DND-41 (cell line): ENCODE data around the gene SDK2.

Source experiments
- ATAC-seq: fragments of 200-7000 bp; cut with Tn5 transposase; 3 replicates; pipeline ENCODE4 v1.9.1; 2021; ENCODE audit warnings: low read depth; ENCODE audit not compliant: insufficient read depth
- DNase-seq: peaks from one replicate; pipeline ENCODE4 v3.0.0-alpha.2; 2020
- H2AFZ ChIP-seq: 2 replicates; pipeline ENCODE4 v1.6.0; 2012; ENCODE audit warnings: low read depth, low read length
- H3K27ac ChIP-seq: 2 replicates; pipeline ENCODE4 v1.5.1; 2012; ENCODE audit warnings: low read length, inconsistent platforms
- H3K27me3 ChIP-seq: fragments of 200-600 bp; sonication (generic); 2 replicates; pipeline ENCODE4 v1.6.0; 2012; ENCODE audit warnings: low read length, mild to moderate bottlenecking, inconsistent platforms; ENCODE audit not compliant: insufficient read depth, poor library complexity
- H3K36me3 ChIP-seq: 2 replicates; pipeline ENCODE4 v1.5.1; 2012; ENCODE audit warnings: low read length, inconsistent platforms; ENCODE audit not compliant: insufficient read depth
- H3K4me1 ChIP-seq: 2 replicates; pipeline ENCODE4 v1.5.1; 2012; ENCODE audit warnings: mild to moderate bottlenecking, low read length; ENCODE audit not compliant: insufficient read depth
- H3K4me2 ChIP-seq: 2 replicates; pipeline ENCODE4 v1.6.0; 2012; ENCODE audit warnings: mild to moderate bottlenecking, moderate library complexity, low read length, inconsistent platforms; ENCODE audit not compliant: insufficient read depth
- H3K4me3 ChIP-seq, 2 experiments: fragments of 200-600 bp in 1 of 2; shearing (Covaris generic) in 1 of 2; 2 replicates each; pipeline ENCODE4 v1.5.1; 2012 to 2016; ENCODE audit warnings: inconsistent platforms in 2 of 2, low read length in 2 of 2, mild to moderate bottlenecking in 2 of 2, low read depth in 1 of 2, moderate library complexity in 1 of 2
- H3K79me2 ChIP-seq: 2 replicates; pipeline ENCODE4 v1.6.0; 2012; ENCODE audit warnings: low read length, inconsistent platforms; ENCODE audit not compliant: insufficient read depth
- H3K9ac ChIP-seq: 2 replicates; pipeline ENCODE4 v1.6.0; 2012; ENCODE audit warnings: low read depth, mild to moderate bottlenecking, inconsistent platforms, low read length, moderate library complexity
- H3K9me3 ChIP-seq: 2 replicates; pipeline ENCODE4 v1.5.1; 2012; ENCODE audit warnings: low read length, moderate library complexity, mild to moderate bottlenecking, inconsistent platforms; ENCODE audit not compliant: insufficient read depth, severe bottlenecking
- H4K20me1 ChIP-seq: 2 replicates; pipeline ENCODE4 v1.6.0; 2012; ENCODE audit warnings: low read length; ENCODE audit not compliant: insufficient read depth
- EZH2 ChIP-seq: IDR thresholded peaks from 3 replicates; pipeline ENCODE4 v1.6.1; 2012; ENCODE audit warnings: borderline replicate concordance, low read depth, mild to moderate bottlenecking, moderate library complexity, low read length, inconsistent platforms; ENCODE audit not compliant: severe bottlenecking
- TF ChIP-seq, protein P1 (sequence below): IDR thresholded peaks from 2 replicates; pipeline ENCODE4 v1.5.1; 2012; ENCODE audit warnings: borderline replicate concordance, low read length, moderate library complexity, mild to moderate bottlenecking; ENCODE audit not compliant: poor library complexity, severe bottlenecking; ENCODE audit errors: extremely low read depth

SDK2 gene

DNA sequence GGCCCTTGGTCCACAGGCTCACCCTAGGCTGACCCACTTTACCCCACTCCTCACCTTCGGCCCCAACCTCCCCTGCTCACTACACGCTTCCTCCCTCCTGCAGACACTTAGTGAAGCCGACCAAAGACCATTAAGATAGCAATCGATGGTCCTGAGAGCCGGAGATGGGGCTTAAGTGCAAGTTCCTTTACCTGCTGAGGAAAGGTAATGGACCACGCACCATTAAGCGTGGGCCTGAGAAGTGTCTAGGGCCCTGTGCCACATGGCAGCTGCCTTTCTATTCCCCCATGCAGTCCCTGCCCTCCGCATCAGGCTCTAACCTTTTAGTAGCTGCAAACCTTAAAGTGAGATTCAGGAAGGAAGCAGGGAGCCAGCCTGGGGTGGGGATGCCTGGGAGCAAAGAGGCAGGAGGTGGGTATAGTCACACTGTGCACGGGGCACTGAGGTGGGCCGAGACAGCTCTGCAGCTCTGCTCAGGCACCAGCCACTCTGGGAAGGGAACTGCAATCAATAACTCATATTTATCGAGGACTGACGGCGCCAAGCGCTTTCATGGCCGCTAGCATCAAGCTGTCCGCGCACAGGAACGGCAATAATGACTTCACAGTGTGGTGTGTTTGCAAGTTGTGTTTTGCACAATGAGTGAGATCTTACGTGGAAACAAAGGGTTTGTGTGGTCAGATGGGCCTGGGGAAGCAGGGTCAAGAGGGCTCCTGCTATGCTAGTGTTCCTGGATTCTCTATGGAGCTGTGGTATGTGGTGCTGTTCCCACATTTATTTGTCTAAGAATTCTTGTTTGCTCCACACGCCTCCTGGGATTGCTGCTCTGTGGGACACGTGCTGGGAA is 247.6 kb downstream of the SDK2 start:
- Histone ChIP-seq H3K4me1 (no peaks in the 10 kb centered on the region), H3K9me3 (no peaks in the 10 kb centered on the region), H2AFZ (no peak overlapping the region), H3K27me3 (no peaks in the 10 kb centered on the region), H3K9ac (no peak overlapping the region), H3K4me2 (no peak overlapping the region), H4K20me1 (no peaks in the 10 kb centered on the region), H3K36me3 (no peaks in the 10 kb centered on the region), H3K27ac (no peak overlapping the region), H3K4me3 (no peak overlapping the region), H3K79me2 (no peaks in the 10 kb centered on the region)
- DNase-seq (no peak), ATAC-seq (no peak)
- TF ChIP-seq EZH2 = no peak
- TF ChIP-seq, protein P1, sequence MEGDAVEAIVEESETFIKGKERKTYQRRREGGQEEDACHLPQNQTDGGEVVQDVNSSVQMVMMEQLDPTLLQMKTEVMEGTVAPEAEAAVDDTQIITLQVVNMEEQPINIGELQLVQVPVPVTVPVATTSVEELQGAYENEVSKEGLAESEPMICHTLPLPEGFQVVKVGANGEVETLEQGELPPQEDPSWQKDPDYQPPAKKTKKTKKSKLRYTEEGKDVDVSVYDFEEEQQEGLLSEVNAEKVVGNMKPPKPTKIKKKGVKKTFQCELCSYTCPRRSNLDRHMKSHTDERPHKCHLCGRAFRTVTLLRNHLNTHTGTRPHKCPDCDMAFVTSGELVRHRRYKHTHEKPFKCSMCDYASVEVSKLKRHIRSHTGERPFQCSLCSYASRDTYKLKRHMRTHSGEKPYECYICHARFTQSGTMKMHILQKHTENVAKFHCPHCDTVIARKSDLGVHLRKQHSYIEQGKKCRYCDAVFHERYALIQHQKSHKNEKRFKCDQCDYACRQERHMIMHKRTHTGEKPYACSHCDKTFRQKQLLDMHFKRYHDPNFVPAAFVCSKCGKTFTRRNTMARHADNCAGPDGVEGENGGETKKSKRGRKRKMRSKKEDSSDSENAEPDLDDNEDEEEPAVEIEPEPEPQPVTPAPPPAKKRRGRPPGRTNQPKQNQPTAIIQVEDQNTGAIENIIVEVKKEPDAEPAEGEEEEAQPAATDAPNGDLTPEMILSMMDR = no peak

- ATAC-seq (no peak), DNase-seq (no peak)
- Histone ChIP-seq H4K20me1 (no peaks in the 10 kb centered on the region), H3K9me3 (no peaks in the 10 kb centered on the region), H3K27ac (no peak overlapping the region), H3K27me3 (no peaks in the 10 kb centered on the region), H3K4me3 (no peak overlapping the region), H3K79me2 (no peaks in the 10 kb centered on the region), H3K36me3 (no peaks in the 10 kb centered on the region), H3K4me1 (no peaks in the 10 kb centered on the region), H3K4me2 (no peak overlapping the region), H3K9ac (no peak overlapping the region), H2AFZ (no peak overlapping the region)
- TF ChIP-seq, protein P1 = no peak
- TF ChIP-seq EZH2 = no peak
Observed at GRCh38 chr17:73394512-73395450, 249.5 kb downstream of the SDK2 start.

DNA sequence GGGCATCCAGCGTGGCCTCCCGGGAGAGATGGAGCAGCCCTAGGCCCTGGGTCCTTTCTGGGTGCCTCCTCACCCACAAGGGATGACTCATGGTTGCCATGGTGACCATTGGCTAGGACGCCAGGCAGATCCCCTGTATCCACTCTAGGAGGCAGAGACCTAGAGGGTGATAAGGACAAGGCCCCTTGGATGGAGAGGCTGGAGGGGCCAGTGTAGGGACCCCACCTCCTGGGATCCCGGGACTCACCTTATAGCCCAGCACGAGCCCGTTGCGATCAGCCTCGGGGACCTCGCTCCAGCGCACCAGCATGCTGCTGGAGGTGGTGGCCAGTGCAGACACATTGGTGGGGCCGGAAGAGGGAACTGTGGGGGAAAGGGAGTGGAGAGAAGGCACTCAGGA is 250.3 kb downstream of the SDK2 start:
- ATAC-seq (no peak), DNase-seq (no peak)
- no peaks in the 10 kb centered on the region for H4K20me1 ChIP-seq
- no peaks in the 10 kb centered on the region for H3K27me3 ChIP-seq
- H2AFZ ChIP-seq = no peak overlapping the region
- no peaks in the 10 kb centered on the region for H3K36me3 ChIP-seq
- no peaks in the 10 kb centered on the region for H3K9me3 ChIP-seq
- no peaks in the 10 kb centered on the region for H3K4me1 ChIP-seq
- H3K4me2 ChIP-seq = no peak overlapping the region
- no peak overlapping the region for H3K27ac ChIP-seq
- TF ChIP-seq, protein P1 = no peak
- H3K9ac ChIP-seq = no peak overlapping the region
- H3K4me3 ChIP-seq = no peak overlapping the region
- H3K79me2 ChIP-seq = no peaks in the 10 kb centered on the region
